Hepatocyte (in vitro differentiated cells): Measurements from ENCODE around the gene FBXO44. TPM values are rescaled to one million over a fixed set of nuclear protein-coding genes. Genes with fewer than 3 reads are reported as not detected.

Experiments used
- DNase-seq: peaks from one replicate; pipeline ENCODE4 v3.0.0-alpha.2; 2016; ENCODE audit warnings: low spot score
- H2AFZ ChIP-seq: fragments of 200-600 bp; sonication (generic); 2 replicates; pipeline ENCODE4 v1.6.0; 2016; ENCODE audit warnings: antibody characterized with exemption, mild to moderate bottlenecking
- H3K27ac ChIP-seq: fragments of 200-600 bp; sonication (generic); 2 replicates; pipeline ENCODE4 v1.5.1; 2016; ENCODE audit warnings: mild to moderate bottlenecking
- H3K27me3 ChIP-seq: fragments of 200-600 bp; sonication (generic); 2 replicates; pipeline ENCODE4 v1.6.1; 2016
- H3K36me3 ChIP-seq: fragments of 200-600 bp; sonication (generic); replicated peaks from 2 replicates; pipeline ENCODE4 v1.5.1; 2016; ENCODE audit warnings: low read depth; ENCODE audit not compliant: insufficient read depth
- H3K4me1 ChIP-seq: fragments of 200-600 bp; sonication (generic); 2 replicates; pipeline ENCODE4 v1.5.1; 2016; ENCODE audit warnings: mild to moderate bottlenecking, moderate library complexity; ENCODE audit not compliant: insufficient read depth
- H3K4me2 ChIP-seq: fragments of 200-600 bp; sonication (generic); 2 replicates; pipeline ENCODE4 v1.6.0; 2016
- H3K4me3 ChIP-seq: fragments of 200-600 bp; sonication (generic); 2 replicates; pipeline ENCODE4 v1.5.1; 2016; ENCODE audit warnings: mild to moderate bottlenecking
- H3K79me2 ChIP-seq: fragments of 200-600 bp; sonication (generic); 2 replicates; pipeline ENCODE4 v1.6.0; 2017; ENCODE audit warnings: mild to moderate bottlenecking
- H3K9me2 ChIP-seq: fragments of 200-600 bp; sonication (generic); replicated peaks from 2 replicates; pipeline ENCODE4 v1.6.0; 2017; ENCODE audit warnings: mild to moderate bottlenecking; ENCODE audit not compliant: insufficient read depth
- H3K9me3 ChIP-seq: fragments of 200-600 bp; sonication (generic); 2 replicates; pipeline ENCODE4 v1.5.1; 2016; ENCODE audit warnings: low read depth, mild to moderate bottlenecking
- H4K20me1 ChIP-seq: fragments of 200-600 bp; sonication (generic); 2 replicates; pipeline ENCODE4 v1.6.0; 2016; ENCODE audit warnings: mild to moderate bottlenecking; ENCODE audit not compliant: insufficient read depth, poor library complexity, severe bottlenecking
- EZH2 ChIP-seq: fragments of 200-600 bp; sonication (generic); IDR thresholded peaks from 2 replicates; pipeline ENCODE4 v1.6.1; 2016; ENCODE audit warnings: antibody characterized with exemption, mild to moderate bottlenecking, borderline replicate concordance
- EZH2phosphoT487 ChIP-seq: fragments of 200-600 bp; sonication (generic); IDR thresholded peaks from one replicate; pipeline ENCODE4 v1.6.1; 2018; ENCODE audit warnings: antibody characterized with exemption, mild to moderate bottlenecking, low read depth, moderate library complexity; ENCODE audit not compliant: unreplicated experiment, severe bottlenecking
- WGBS: methylation state at CpG from one replicate; pipeline ENCODE4 v1.1.6; 2016; ENCODE audit warnings: low lambda C conversion rate; ENCODE audit errors: missing lambda C conversion rate; 5-methylcytosine and 5-hydroxymethylcytosine counted together
- polyA plus RNA-seq: library from polyadenylated mRNA; unstranded; fragments of >200 nt; fragmentation: Nextera tagmentation; extraction: Ambion mirVana; gene quantifications from 2 replicates; pipeline ENCODE4 v1.2.1, GENCODE V29; 2016
- total RNA-seq: library from RNA; depleted of rRNA; stranded (reverse); fragments of >200 nt; gene quantifications from 2 replicates; pipeline ENCODE4 v1.2.3, GENCODE V29; 2014
- TF ChIP-seq, protein P1 (sequence below): fragments of 200-600 bp; sonication (generic); IDR thresholded peaks from 2 replicates; pipeline ENCODE4 v1.5.1; 2016; ENCODE audit warnings: antibody characterized with exemption, mild to moderate bottlenecking; ENCODE audit not compliant: poor library complexity

Gene FBXO44
- total and polyA plus RNA-seq, 2 experiments from 2014 or later = 24.8 to 41.2 TPM

DNA sequence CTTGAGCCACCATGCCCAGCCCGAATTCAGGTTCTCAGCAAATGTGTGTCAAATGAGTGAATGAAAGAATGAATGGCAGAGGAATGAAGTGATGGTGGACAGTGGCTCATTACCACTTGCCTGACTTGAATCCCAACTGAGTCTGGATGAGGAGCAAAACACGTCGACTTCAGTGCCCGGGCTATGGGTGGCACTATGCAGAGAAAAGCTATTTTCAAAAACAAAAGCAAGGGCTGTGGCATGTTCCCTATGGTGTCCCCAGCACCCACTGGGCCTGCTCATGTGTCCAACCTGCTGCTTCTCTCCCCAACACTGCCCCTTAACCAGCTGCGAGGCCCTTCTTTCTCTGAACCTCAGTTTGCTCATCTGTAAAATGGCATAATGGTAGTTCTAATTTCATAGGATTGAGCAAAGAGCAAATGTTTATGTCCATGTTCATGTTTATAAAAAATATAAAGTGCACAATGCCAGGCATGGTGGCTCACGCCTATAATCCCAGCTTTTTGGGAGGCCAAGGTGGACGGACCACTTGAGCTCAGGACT lies 30.6 kb downstream of the FBXO44 start:
- H3K79me2 ChIP-seq = no peaks in the 10 kb centered on the region
- H4K20me1 ChIP-seq = no peaks in the 10 kb centered on the region
- no peak for DNase-seq
- TF ChIP-seq, protein P1, sequence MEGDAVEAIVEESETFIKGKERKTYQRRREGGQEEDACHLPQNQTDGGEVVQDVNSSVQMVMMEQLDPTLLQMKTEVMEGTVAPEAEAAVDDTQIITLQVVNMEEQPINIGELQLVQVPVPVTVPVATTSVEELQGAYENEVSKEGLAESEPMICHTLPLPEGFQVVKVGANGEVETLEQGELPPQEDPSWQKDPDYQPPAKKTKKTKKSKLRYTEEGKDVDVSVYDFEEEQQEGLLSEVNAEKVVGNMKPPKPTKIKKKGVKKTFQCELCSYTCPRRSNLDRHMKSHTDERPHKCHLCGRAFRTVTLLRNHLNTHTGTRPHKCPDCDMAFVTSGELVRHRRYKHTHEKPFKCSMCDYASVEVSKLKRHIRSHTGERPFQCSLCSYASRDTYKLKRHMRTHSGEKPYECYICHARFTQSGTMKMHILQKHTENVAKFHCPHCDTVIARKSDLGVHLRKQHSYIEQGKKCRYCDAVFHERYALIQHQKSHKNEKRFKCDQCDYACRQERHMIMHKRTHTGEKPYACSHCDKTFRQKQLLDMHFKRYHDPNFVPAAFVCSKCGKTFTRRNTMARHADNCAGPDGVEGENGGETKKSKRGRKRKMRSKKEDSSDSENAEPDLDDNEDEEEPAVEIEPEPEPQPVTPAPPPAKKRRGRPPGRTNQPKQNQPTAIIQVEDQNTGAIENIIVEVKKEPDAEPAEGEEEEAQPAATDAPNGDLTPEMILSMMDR = no peak
- TF ChIP-seq EZH2phosphoT487 = no peak
- TF ChIP-seq EZH2 = no peak
- no peak overlapping the region for H3K4me2 ChIP-seq
- no peak overlapping the region for H3K4me3 ChIP-seq
- H3K27me3 ChIP-seq = peaks cover 20% of the 10 kb centered on the region
- H3K4me1 ChIP-seq = peaks cover 13% of the 10 kb centered on the region
- no peaks in the 10 kb centered on the region for H3K9me2 ChIP-seq
- no peaks in the 10 kb centered on the region for H3K36me3 ChIP-seq
- H2AFZ ChIP-seq = no peak overlapping the region
- H3K9me3 ChIP-seq = no peaks in the 10 kb centered on the region
- H3K27ac ChIP-seq = no peak overlapping the region
- 96% methylated on average over 7 of the region's 7 CpGs for WGBS

DNA sequence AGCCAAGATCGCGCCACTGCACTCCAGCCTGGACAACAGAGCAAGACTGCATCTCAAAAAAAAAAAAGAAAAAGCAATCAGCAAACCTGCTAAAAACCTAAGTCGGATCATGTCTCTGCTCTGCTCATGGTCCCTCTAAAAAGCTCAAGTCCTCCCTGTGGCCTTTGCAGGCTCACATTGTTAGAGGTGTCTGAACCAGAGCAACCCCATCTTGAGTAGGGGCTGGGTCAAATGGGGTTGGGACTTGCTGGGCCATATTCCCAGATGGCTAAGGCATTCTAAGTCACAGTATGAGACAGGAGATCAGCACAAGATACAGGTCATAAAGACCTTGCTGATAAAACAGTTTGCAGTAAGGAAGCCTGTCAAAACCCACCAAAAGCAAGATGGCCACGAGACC lies 33.8 kb downstream of the FBXO44 start:
- no peak overlapping the region for H3K4me2 ChIP-seq
- no peak overlapping the region for H3K27ac ChIP-seq
- H3K79me2 ChIP-seq = no peaks in the 10 kb centered on the region
- TF ChIP-seq EZH2 (no peak), EZH2phosphoT487 (no peak)
- TF ChIP-seq, protein P1 = no peak
- H3K9me2 ChIP-seq = no peaks in the 10 kb centered on the region
- H3K36me3 ChIP-seq = no peaks in the 10 kb centered on the region
- no peaks in the 10 kb centered on the region for H3K9me3 ChIP-seq
- no peak overlapping the region for H2AFZ ChIP-seq
- no peak for DNase-seq
- H3K4me1 ChIP-seq = peaks cover 6% of the 10 kb centered on the region
- H3K27me3 ChIP-seq = peaks cover 41% of the 10 kb centered on the region
- H3K4me3 ChIP-seq = no peak overlapping the region
- no peaks in the 10 kb centered on the region for H4K20me1 ChIP-seq
- 95% methylated on average over 4 of the region's 4 CpGs for WGBS

DNA sequence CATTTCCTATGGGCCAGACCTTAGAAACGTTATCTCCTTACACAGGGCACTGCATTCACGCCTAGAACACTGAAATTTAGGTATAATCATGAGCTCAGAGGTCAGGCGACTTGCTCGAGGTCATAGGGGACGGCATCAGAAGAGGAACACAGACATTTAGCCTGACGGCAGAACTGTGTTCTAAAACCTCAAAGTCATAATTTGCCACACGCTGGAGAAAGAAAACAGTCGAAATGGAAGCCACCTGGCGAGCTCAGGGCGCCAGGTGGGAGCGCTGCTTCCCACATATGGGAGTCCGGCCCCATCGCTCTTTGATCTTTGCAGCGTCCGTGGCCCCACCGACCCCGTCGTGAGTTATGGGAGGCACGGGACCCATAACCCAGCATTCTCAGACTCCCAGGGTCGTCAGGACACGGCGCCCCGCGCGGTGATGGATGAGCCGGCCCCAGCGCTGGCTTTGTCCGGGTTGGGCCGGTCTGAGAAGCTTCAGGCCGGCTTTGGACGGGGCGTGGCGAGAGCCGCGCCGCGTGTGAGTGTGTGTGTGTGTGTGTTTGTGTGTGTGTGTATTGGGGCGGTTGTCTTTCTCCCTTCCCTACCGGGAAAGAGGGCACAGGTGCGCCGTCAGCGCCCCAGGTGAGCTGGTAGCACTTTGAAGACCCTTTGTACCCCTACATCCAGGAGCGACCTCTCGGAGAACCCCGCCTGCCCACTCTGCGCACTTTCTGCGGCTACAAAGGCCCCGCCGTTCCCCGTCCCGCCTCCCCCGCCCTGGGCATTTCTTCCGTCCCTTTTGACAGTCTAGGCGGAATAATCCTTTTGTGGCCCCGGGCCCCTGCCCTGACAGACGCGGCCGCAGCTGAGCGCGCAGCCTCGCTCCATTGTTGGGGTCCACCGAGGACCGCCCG lies 36.0 kb downstream of the FBXO44 start:
- Histone ChIP-seq H3K9me2 (no peaks in the 10 kb centered on the region), H4K20me1 (no peaks in the 10 kb centered on the region), H2AFZ (peak overlapping the region; percentile 60), H3K27ac (no peak overlapping the region), H3K27me3 (peaks cover 51% of the 10 kb centered on the region), H3K4me2 (peak overlapping the region; percentile 95), H3K9me3 (no peaks in the 10 kb centered on the region), H3K4me1 (peaks cover 6% of the 10 kb centered on the region), H3K4me3 (peak overlapping the region; percentile 42), H3K36me3 (no peaks in the 10 kb centered on the region), H3K79me2 (no peaks in the 10 kb centered on the region)
- TF ChIP-seq EZH2phosphoT487 (no peak), EZH2 (no peak)
- TF ChIP-seq, protein P1 = peak; percentile 21
- 2% methylated on average over 58 of the region's 64 CpGs for WGBS
- peak; percentile 72 for DNase-seq
